GM23338 (cell line): ENCODE measurements around the gene PLXNA2. TPM values are rescaled to one million over a fixed set of nuclear protein-coding genes. Genes with fewer than 3 reads are reported as not detected.

ENCODE experiments used
- ATAC-seq: fragments of 200-7000 bp; cut with Tn5 transposase; 3 replicates; pipeline ENCODE4 v1.9.1; 2020
- DNase-seq: peaks from one replicate; pipeline ENCODE4 v3.0.0-alpha.2; 2015; ENCODE audit warnings: low spot score
- H2AFZ ChIP-seq: fragments of 200-600 bp; sonication (generic); 2 replicates; pipeline ENCODE4 v1.8.0; 2016; ENCODE audit warnings: antibody characterized with exemption, mild to moderate bottlenecking, moderate library complexity
- H3F3A ChIP-seq: fragments of 200-600 bp; sonication (generic); replicated peaks from 2 replicates; pipeline ENCODE4 v1.8.0; 2017; ENCODE audit warnings: antibody characterized with exemption, mixed run types, low read depth
- H3K27ac ChIP-seq: fragments of 200-600 bp; sonication (generic); 2 replicates; pipeline ENCODE4 v1.6.1; 2016; ENCODE audit warnings: low read depth
- H3K27me3 ChIP-seq: fragments of 200-600 bp; sonication (generic); 2 replicates; pipeline ENCODE4 v1.8.0; 2016; ENCODE audit warnings: mild to moderate bottlenecking, mixed run types, moderate library complexity; ENCODE audit not compliant: insufficient read depth
- H3K36me3 ChIP-seq: fragments of 200-600 bp; sonication (generic); 2 replicates; pipeline ENCODE4 v1.8.0; 2016; ENCODE audit warnings: mild to moderate bottlenecking; ENCODE audit not compliant: insufficient read depth
- H3K4me1 ChIP-seq: fragments of 200-600 bp; sonication (generic); 2 replicates; pipeline ENCODE4 v1.8.0; 2016; ENCODE audit warnings: mild to moderate bottlenecking, moderate library complexity; ENCODE audit not compliant: insufficient read depth
- H3K4me2 ChIP-seq: fragments of 200-600 bp; sonication (generic); 2 replicates; pipeline ENCODE4 v1.7.1; 2017; ENCODE audit warnings: mixed run types
- H3K4me3 ChIP-seq: fragments of 200-600 bp; sonication (generic); 2 replicates; pipeline ENCODE4 v1.6.1; 2016; ENCODE audit warnings: mixed run types
- H3K79me2 ChIP-seq: fragments of 200-600 bp; sonication (generic); replicated peaks from 2 replicates; pipeline ENCODE4 v1.8.0; 2017; ENCODE audit warnings: mild to moderate bottlenecking; ENCODE audit not compliant: insufficient read depth
- H3K9me2 ChIP-seq: fragments of 200-600 bp; sonication (generic); 2 replicates; pipeline ENCODE4 v1.8.0; 2017; ENCODE audit not compliant: insufficient read depth
- H4K20me1 ChIP-seq: fragments of 200-600 bp; sonication (generic); replicated peaks from 2 replicates; pipeline ENCODE4 v1.8.0; 2017; ENCODE audit warnings: mild to moderate bottlenecking; ENCODE audit not compliant: insufficient read depth
- H3K27ac Mint-ChIP-seq: 2 replicates; pipeline ENCODE4 v1.8.0; 2020; ENCODE audit warnings: inconsistent platforms, mild to moderate bottlenecking, moderate library complexity, mixed read lengths
- H3K27me3 Mint-ChIP-seq: 3 replicates; pipeline ENCODE4 v1.8.0; 2022; ENCODE audit warnings: low read depth, mild to moderate bottlenecking, moderate library complexity, mixed read lengths, inconsistent platforms; ENCODE audit not compliant: insufficient read depth, poor library complexity
- H3K36me3 Mint-ChIP-seq: 3 replicates; pipeline ENCODE4 v1.8.0; 2021; ENCODE audit warnings: low read depth, mild to moderate bottlenecking, inconsistent platforms, moderate library complexity, mixed read lengths
- H3K4me1 Mint-ChIP-seq: 3 replicates; pipeline ENCODE4 v1.8.0; 2020; ENCODE audit warnings: mild to moderate bottlenecking, inconsistent platforms, mixed read lengths
- H3K4me3 Mint-ChIP-seq: 3 replicates; pipeline ENCODE4 v1.8.0; 2021; ENCODE audit warnings: moderate library complexity, mild to moderate bottlenecking, inconsistent platforms, mixed read lengths
- H3K9me3 Mint-ChIP-seq: 3 replicates; pipeline ENCODE4 v1.8.0; 2020; ENCODE audit warnings: moderate library complexity, mild to moderate bottlenecking, inconsistent platforms, mixed read lengths
- polyA plus RNA-seq: library from polyadenylated mRNA; unstranded; fragments of >200 nt; fragmentation: Nextera tagmentation; extraction: Ambion mirVana; gene quantifications from 2 replicates; pipeline ENCODE4 v1.2.1, GENCODE V29; 2016
- total RNA-seq: library from RNA; depleted of rRNA; stranded (reverse); fragments of >200 nt; shearing (Covaris generic); gene quantifications from 2 replicates; pipeline ENCODE4 v1.2.3, GENCODE V29; 2014
- TF ChIP-seq, protein P1 (sequence below): IDR thresholded peaks from one replicate; pipeline ENCODE4 v1.6.1; 2018; ENCODE audit warnings: antibody characterized with exemption; ENCODE audit not compliant: unreplicated experiment
- TF ChIP-seq, protein P2 (sequence below): fragments of 250-450 bp; sonication (Bioruptor Pico); IDR thresholded peaks from 2 replicates; pipeline ENCODE4 v1.5.0; 2020; ENCODE audit warnings: mild to moderate bottlenecking, moderate library complexity
- TF ChIP-seq, protein P3 (sequence below), 2 experiments: fragments of 200-600 bp in 1 of 2; sonication (generic) in 1 of 2; conservative IDR thresholded peaks; 2 replicates each; pipeline versions ENCODE4 v1.5.1 to v1.6.1; 2016 to 2017; ENCODE audit warnings: antibody characterized with exemption in 2 of 2, low read depth in 2 of 2, mild to moderate bottlenecking in 2 of 2, moderate library complexity in 1 of 2

The PLXNA2 gene
- total and polyA plus RNA-seq, 2 experiments from 2014 or later = 0.40 to 1.8 TPM

- peaks cover 5% of the 10 kb centered on the region for H3K27me3 Mint-ChIP-seq
- Histone ChIP-seq H3K27ac (no peak overlapping the region), H3K4me1 (peaks cover 14% of the 10 kb centered on the region; the same call in 1 of the 2 replicates), H2AFZ (no peak overlapping the region), H3F3A (no peaks in the 10 kb centered on the region), H3K79me2 (no peaks in the 10 kb centered on the region), H3K4me3 (no peak overlapping the region), H3K9me2 (peaks cover 3% of the 10 kb centered on the region; the same call in 1 of the 2 replicates), H3K4me2 (no peak overlapping the region), H3K36me3 (no peaks in the 10 kb centered on the region), H3K27me3 (no peaks in the 10 kb centered on the region), H4K20me1 (no peaks in the 10 kb centered on the region)
- H3K36me3 Mint-ChIP-seq = no peaks in the 10 kb centered on the region
- H3K4me3 Mint-ChIP-seq = no peak overlapping the region
- H3K4me1 Mint-ChIP-seq = peaks cover 36% of the 10 kb centered on the region
- H3K9me3 Mint-ChIP-seq = no peaks in the 10 kb centered on the region
- TF ChIP-seq, protein P1, sequence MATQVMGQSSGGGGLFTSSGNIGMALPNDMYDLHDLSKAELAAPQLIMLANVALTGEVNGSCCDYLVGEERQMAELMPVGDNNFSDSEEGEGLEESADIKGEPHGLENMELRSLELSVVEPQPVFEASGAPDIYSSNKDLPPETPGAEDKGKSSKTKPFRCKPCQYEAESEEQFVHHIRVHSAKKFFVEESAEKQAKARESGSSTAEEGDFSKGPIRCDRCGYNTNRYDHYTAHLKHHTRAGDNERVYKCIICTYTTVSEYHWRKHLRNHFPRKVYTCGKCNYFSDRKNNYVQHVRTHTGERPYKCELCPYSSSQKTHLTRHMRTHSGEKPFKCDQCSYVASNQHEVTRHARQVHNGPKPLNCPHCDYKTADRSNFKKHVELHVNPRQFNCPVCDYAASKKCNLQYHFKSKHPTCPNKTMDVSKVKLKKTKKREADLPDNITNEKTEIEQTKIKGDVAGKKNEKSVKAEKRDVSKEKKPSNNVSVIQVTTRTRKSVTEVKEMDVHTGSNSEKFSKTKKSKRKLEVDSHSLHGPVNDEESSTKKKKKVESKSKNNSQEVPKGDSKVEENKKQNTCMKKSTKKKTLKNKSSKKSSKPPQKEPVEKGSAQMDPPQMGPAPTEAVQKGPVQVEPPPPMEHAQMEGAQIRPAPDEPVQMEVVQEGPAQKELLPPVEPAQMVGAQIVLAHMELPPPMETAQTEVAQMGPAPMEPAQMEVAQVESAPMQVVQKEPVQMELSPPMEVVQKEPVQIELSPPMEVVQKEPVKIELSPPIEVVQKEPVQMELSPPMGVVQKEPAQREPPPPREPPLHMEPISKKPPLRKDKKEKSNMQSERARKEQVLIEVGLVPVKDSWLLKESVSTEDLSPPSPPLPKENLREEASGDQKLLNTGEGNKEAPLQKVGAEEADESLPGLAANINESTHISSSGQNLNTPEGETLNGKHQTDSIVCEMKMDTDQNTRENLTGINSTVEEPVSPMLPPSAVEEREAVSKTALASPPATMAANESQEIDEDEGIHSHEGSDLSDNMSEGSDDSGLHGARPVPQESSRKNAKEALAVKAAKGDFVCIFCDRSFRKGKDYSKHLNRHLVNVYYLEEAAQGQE = no peak
- TF ChIP-seq, protein P2, sequence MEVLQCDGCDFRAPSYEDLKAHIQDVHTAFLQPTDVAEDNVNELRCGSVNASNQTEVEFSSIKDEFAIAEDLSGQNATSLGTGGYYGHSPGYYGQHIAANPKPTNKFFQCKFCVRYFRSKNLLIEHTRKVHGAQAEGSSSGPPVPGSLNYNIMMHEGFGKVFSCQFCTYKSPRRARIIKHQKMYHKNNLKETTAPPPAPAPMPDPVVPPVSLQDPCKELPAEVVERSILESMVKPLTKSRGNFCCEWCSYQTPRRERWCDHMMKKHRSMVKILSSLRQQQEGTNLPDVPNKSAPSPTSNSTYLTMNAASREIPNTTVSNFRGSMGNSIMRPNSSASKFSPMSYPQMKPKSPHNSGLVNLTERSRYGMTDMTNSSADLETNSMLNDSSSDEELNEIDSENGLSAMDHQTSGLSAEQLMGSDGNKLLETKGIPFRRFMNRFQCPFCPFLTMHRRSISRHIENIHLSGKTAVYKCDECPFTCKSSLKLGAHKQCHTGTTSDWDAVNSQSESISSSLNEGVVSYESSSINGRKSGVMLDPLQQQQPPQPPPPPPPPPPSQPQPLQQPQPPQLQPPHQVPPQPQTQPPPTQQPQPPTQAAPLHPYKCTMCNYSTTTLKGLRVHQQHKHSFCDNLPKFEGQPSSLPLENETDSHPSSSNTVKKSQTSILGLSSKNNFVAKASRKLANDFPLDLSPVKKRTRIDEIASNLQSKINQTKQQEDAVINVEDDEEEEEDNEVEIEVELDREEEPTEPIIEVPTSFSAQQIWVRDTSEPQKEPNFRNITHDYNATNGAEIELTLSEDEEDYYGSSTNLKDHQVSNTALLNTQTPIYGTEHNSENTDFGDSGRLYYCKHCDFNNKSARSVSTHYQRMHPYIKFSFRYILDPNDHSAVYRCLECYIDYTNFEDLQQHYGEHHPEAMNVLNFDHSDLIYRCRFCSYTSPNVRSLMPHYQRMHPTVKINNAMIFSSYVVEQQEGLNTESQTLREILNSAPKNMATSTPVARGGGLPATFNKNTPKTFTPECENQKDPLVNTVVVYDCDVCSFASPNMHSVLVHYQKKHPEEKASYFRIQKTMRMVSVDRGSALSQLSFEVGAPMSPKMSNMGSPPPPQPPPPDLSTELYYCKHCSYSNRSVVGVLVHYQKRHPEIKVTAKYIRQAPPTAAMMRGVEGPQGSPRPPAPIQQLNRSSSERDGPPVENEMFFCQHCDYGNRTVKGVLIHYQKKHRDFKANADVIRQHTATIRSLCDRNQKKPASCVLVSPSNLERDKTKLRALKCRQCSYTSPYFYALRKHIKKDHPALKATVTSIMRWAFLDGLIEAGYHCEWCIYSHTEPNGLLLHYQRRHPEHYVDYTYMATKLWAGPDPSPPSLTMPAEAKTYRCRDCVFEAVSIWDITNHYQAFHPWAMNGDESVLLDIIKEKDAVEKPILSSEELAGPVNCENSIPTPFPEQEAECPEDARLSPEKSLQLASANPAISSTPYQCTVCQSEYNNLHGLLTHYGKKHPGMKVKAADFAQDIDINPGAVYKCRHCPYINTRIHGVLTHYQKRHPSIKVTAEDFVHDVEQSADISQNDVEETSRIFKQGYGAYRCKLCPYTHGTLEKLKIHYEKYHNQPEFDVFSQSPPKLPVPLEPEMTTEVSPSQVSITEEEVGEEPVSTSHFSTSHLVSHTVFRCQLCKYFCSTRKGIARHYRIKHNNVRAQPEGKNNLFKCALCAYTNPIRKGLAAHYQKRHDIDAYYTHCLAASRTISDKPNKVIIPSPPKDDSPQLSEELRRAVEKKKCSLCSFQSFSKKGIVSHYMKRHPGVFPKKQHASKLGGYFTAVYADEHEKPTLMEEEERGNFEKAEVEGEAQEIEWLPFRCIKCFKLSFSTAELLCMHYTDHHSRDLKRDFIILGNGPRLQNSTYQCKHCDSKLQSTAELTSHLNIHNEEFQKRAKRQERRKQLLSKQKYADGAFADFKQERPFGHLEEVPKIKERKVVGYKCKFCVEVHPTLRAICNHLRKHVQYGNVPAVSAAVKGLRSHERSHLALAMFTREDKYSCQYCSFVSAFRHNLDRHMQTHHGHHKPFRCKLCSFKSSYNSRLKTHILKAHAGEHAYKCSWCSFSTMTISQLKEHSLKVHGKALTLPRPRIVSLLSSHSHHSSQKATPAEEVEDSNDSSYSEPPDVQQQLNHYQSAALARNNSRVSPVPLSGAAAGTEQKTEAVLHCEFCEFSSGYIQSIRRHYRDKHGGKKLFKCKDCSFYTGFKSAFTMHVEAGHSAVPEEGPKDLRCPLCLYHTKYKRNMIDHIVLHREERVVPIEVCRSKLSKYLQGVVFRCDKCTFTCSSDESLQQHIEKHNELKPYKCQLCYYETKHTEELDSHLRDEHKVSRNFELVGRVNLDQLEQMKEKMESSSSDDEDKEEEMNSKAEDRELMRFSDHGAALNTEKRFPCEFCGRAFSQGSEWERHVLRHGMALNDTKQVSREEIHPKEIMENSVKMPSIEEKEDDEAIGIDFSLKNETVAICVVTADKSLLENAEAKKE (CRISPR knock-in tag) = no peak
- TF ChIP-seq, protein P3, sequence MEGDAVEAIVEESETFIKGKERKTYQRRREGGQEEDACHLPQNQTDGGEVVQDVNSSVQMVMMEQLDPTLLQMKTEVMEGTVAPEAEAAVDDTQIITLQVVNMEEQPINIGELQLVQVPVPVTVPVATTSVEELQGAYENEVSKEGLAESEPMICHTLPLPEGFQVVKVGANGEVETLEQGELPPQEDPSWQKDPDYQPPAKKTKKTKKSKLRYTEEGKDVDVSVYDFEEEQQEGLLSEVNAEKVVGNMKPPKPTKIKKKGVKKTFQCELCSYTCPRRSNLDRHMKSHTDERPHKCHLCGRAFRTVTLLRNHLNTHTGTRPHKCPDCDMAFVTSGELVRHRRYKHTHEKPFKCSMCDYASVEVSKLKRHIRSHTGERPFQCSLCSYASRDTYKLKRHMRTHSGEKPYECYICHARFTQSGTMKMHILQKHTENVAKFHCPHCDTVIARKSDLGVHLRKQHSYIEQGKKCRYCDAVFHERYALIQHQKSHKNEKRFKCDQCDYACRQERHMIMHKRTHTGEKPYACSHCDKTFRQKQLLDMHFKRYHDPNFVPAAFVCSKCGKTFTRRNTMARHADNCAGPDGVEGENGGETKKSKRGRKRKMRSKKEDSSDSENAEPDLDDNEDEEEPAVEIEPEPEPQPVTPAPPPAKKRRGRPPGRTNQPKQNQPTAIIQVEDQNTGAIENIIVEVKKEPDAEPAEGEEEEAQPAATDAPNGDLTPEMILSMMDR (conservative IDR thresholded peaks at IDR 0.05; ENCODE audit: low read depth in 2 of 2) = no peak
- H3K27ac Mint-ChIP-seq = no peak overlapping the region
- no peak for ATAC-seq
- DNase-seq = no peak
Observed at GRCh38 chr1:208268541-208269337, 24.6 kb upstream of the PLXNA2 start.
